HG03457 (cell line): ENCODE measurements around the gene CAMSAP3.
"Not testable (repeated sequence)": the region's sequence is repeated elsewhere in the genome, so short reads cannot be mapped to it uniquely, and the experiment has no call there.

Source experiments
- ATAC-seq: cut with Tn5 transposase; IDR thresholded peaks from one replicate; pipeline ENCODE4 v1.9.1; 2021; ENCODE audit warnings: moderate number of reproducible peaks; ENCODE audit not compliant: unreplicated experiment

Gene CAMSAP3

DNA sequence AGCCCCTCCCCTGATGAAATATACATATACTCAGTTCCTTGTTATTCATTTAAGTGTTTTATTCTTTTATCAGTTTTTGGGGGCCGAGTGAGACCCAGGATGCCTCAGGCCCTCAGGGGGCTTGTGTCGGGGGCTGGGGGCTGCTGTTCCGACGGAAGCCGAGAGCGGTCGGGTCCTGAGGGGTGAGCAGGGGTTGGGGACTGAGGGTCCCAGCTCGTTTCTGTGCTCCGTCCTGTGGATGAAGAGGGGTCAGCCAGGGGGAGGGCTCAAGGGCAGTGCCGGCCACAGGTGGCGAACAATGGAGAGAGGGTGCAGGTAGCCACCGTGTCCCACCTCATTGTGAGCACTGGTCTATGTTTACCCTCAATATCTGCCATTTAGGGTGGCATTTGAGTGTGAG is 35.9 kb downstream of the CAMSAP3 start:
- no peak for ATAC-seq

DNA sequence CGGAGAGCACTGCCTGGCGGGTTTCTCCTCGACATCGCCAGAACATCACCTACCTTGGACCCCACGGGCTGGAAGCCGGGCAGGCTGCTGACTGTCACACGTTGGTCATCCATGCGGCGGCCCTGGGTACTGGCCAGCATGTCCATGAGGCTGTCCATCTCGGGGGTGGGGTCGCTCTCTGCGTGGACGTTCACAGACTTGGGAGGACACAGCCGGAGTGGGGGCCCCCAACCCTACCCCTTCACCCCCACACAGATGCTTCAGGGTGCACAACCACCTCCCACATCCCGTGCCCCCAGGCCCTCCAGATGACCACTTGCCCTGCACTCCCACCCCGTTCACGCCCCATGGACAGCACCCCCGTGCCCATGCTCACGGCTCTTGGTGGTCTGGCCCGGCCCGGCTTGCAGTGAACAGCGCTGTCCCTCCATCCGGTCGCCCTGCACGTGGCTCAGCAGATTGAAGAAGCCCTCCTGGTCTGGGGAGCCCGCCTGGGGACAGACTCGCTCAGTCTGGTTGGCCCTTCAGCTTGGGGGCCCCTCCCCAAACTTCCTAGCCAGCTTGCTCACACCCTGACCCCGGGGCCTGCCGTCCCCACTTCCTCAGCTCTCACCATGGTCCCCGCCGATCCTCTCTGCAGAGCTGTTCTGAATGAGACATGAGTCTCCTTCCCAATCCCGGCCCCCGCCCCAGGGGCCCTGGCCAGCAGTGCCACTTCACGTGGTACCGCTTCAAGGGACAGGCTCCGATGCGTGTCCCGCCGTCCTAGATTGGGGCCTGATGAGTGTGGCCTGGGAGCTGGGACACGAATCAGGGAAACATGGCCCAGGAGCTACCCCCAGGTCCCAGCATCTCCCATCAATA is 36.9 kb downstream of the CAMSAP3 start:
- ATAC-seq, result no peak

DNA sequence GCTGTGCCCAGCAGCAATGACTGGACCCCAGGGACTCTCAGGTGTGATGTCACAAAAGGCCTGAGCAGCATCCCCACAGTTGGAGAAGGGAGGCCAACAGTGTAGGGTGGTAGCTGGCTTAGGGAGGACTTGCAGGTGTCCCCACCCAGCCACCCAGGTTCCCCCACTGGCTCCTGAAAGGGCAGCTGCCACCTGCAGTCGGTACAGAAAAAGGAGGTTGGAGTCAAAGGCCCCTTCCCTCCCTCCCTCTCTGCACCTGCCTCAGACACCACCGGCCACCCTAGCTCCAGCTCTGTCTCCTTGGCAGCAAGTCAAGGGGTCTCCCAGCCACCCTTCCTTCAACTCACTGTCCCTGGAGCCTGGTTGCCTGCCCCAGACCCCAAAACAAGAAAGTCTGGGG is 38.0 kb downstream of the CAMSAP3 start, which contains the start of gene PCP2:
Gene PCP2, minus strand, starts transcription at position 22 of the 400 bp plus-strand sequence. CDS start 262 bp downstream, outside the sequence.
- ATAC-seq, result no peak

DNA sequence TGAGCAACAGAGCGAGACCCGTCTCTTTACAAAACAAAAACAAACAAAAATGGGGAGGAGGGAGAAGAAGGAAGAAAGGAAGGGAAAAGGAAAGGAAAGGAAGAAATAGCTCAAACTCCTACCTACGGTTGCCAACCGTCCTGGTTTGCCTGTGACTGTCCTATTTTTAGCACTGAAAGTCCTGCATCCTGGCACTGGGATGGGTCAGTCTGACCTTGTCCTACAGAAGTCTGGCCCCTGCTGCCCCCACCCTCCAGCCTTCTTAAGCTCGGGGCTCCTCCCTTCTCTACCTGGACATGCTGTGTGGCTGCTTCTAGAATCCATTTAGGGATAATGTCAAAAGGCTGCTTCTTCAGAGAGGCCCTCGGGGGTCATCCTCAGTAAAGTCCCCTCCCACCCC is 40.0 kb downstream of the CAMSAP3 start:
- ATAC-seq, result no peak

DNA sequence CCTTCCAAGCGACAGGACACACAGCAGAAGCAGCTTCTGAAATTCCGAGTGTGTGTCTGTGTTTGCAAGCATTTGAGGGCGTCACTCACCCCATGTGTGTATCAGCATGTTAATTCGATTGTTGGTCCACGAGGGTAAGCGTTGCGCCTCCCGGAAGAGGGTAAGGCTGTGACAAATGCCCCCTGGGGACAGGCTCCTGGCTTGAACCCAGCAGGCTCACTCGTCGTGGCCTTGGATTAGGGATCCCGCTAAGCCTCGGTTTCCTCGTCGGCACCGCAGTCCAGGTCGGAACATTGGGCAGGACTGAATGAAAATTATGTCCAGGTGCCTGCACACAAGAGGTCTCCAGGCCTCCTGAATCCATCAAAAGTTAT is 40.6 kb downstream of the CAMSAP3 start:
- no peak for ATAC-seq

DNA sequence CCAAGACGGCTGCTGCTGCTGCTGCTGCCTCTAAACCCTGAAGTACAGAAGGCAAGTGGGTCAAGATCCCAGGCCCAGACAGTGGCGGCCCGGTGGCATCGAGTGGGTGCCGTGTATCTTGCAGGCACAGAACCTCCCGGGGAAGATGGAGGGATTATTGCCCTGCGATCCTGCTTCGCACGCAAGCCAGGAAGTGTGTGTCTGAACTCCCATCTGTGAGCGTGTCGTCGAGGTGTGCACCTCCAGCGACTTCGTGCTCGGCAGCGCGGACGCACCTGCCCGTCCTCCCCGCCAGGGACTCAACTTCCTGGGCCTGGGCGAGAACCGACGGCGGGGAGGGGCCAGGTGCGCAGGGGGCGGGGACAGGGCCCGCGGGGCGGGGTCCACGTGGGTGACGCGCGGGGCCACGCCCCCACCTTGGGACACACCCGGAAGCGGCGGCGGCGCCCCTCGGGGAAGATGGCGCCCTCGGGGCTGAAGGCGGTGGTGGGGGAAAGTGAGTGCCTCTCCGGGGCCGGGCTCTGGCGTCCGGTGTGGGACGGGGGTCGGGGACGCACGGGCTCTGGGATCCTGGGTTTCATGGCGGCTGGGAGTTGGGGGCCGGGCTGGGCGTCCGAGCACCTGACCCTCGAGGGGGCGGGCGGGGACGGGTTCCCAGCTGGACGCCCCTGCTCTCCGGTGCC is 41.2 kb downstream of the CAMSAP3 start, which contains the start of gene STXBP2:
Gene STXBP2, plus strand, starts transcription at position 420 of the 683 bp plus-strand sequence. Its CDS starts 40 bp downstream, at position 460.
- ATAC-seq, result no peak

DNA sequence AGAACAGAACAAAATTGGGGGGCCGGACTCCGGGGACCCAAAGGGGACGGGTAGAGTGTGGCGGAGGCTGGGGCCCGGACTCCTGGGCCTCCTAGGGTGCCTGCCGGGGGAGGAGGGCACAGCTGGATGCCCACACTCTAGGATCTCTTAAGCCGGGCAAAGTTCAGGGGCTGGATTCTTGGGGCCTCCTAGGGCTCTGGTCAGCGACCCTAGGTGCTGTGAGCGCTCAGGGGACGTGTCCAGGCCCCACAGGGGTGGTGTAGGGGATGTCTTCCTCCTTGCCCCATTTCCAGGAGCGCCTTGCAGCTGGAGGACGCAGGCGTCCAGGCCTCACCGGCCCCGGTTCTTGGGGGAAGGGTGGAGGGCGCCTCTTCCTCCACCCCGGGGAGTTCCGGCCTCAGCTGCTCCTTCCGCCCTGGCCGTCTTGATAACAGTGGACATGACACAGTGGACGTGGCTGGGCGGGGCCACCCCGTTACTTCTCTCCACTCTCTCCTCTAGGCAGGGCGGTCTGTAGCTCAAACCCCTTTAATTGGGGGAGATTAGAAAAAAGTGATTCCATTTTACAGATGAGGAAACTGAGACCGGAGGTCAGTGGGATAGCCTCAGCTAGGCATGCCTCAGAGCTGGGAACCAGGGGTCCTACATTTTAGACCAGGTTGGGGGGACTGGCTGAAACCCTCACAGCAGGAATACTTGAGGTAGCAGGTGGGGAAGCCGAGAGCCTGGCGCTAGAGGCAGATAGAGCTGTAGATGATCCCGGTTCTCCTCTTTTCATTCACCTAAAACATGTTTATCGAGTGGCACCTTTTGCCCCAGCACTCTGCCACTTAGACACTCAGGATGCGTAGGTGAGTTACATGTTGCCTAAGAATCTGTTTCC is 42.0 kb downstream of the CAMSAP3 start:
- no peak for ATAC-seq

DNA sequence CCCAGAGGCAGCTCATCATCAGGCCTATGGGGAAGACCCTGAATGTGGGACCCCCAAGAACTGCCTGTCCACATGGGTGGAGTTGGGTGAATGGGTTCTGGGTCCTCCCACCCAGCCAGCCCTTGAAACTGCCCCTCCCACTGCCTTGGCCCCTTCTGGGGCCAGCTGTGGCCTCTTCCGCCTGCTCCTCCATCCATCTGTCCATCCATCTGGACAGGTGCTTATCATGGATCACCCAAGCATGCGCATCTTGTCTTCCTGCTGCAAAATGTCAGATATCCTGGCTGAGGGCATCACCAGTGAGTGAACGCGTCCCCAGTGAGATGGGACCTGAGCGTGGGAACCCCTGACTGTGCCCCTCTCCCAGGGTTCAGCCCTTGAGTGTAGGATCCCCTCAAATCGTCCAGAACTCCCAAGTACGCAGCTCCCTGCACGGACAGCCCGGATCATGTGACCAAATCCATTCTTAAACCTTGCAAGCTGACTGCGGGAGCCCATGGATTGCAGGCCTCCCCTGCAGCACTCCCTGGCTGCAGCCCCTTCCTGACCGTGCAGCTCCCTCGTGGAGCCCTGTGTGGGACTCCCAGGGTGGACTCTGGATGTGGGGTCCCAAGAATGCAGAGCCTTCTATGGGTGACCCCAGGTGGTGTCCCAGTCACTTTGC is 43.3 kb downstream of the CAMSAP3 start:
- no peak for ATAC-seq

DNA sequence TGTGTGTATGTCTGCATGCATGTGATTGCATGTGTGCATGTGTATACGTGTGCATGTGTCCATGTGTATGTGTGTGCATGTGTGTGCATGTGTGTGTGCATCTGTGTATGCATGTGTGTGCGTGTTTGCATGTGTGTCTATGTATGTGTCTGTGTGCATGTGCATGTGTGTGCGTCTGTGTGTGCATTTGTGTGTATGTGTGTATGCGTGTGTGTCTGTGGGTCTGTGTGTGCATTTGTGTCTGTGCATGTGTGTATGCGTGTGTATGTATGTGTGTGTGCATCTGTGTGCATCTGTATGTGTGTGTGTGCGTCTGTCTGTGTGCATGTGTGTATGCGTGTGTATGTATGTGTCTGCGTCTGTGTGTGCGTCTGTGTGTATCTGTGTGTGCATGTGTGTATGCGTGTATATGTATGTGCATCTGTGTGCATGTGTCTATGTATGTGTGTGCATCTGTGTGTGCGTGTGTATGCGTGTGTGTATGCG is 44.2 kb downstream of the CAMSAP3 start:
- ATAC-seq, result no peak

DNA sequence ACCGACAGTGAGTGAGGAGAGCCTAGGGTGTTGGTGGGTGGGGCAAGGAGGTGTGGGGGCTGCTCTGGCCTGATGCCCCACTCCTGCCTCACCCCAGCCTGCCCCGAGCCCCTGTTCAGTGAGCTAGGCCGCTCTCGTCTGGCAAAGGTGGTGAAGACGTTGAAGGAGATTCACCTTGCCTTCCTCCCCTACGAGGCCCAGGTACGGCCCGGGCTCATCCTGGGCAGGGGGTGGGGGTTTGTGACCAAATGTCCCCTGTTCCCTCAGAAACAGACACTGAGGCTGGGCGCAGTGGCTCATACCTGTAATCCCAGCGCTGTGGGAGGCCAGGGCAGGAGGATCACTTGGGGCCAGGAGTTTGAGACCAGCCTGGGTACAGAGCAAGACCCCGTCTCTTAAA is 45.1 kb downstream of the CAMSAP3 start:
- ATAC-seq, result no peak

DNA sequence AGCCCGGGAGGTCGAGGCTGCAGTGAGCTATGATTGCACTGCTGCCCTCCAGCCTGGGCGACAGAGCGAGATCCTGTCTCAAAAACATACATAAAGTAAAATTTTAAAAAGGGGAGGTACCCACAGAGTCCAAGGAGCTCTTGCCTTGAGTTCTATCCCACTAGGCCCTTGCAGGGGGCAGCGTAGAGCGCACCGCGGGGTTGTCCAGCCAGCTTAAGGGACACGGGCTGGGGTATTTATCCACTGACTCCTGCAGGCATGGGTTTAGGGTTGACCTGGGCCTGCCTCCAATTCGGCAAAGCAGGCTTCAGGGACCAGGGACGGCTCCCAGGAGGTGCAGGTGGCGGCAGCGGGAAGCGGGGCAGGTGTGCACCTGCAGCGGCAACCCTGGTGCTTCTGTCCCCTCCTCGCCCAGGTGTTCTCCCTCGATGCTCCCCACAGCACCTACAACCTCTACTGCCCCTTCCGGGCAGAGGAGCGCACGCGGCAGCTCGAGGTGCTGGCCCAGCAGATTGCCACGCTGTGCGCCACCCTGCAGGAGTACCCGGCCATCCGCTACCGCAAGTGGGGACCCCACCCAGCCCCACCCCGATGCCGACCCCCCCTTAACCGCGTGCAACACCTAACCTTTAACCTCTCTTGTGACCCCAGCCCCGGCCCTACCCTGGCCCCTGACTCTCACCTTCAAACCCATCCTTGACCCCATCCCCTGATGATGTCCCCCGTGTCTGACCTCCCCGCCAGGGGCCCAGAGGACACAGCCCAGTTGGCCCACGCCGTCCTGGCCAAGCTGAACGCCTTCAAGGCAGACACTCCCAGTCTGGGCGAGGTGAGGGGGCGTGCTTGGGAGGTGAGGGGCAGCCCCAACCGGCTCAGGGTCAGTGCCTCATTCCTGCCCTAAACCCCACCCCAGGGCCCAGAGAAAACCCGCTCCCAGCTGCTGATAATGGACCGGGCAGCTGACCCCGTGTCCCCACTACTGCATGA is 45.9 kb downstream of the CAMSAP3 start:
- ATAC-seq, result no peak

DNA sequence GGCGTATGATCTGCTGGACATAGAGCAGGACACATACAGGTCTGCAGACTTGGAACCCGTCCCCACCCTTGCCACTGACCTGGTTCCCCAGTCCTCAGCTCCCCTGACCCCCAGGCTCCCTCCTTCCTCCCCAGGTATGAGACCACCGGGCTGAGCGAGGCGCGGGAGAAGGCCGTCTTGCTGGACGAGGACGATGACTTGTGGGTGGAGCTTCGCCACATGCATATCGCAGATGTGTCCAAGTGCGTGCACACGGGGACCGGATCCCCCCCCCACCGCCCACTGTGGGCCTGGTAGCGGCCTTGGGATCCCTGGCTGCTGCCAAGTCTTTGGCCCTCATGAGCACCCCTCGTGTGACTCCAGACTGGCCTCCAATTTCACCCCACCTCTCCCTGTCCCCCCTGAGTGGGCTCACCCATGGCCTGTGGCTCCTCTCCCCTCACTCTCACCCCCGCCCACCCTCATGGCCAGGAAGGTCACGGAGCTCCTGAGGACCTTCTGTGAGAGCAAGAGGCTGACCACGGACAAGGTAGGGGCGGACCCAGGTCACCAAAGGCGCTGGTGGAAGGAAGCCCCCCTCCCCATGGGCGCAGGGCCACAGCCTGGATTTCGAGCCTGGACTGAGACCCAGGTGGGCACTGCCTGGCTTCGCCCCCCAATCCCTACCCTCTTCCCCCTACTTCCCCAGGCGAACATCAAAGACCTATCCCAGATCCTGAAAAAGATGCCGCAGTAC is 46.8 kb downstream of the CAMSAP3 start:
- no peak for ATAC-seq

DNA sequence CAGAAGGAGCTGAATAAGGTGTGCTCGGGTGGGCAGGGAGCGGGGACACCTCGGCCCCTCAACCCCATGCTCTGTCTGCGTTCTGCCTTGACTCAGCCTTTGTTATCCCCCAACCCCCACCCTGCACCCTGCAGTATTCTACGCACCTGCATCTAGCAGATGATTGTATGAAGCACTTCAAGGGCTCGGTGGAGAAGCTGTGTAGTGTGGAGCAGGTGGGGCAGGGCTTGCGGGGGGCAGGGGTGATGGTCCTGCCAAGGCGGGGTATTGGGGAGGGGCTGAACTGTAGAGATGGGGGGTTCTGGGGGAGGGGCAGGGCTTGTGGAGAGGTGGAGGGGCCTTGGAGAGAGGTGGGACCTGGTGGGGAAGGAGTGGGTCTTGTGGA is 47.4 kb downstream of the CAMSAP3 start:
- ATAC-seq, result no peak

DNA sequence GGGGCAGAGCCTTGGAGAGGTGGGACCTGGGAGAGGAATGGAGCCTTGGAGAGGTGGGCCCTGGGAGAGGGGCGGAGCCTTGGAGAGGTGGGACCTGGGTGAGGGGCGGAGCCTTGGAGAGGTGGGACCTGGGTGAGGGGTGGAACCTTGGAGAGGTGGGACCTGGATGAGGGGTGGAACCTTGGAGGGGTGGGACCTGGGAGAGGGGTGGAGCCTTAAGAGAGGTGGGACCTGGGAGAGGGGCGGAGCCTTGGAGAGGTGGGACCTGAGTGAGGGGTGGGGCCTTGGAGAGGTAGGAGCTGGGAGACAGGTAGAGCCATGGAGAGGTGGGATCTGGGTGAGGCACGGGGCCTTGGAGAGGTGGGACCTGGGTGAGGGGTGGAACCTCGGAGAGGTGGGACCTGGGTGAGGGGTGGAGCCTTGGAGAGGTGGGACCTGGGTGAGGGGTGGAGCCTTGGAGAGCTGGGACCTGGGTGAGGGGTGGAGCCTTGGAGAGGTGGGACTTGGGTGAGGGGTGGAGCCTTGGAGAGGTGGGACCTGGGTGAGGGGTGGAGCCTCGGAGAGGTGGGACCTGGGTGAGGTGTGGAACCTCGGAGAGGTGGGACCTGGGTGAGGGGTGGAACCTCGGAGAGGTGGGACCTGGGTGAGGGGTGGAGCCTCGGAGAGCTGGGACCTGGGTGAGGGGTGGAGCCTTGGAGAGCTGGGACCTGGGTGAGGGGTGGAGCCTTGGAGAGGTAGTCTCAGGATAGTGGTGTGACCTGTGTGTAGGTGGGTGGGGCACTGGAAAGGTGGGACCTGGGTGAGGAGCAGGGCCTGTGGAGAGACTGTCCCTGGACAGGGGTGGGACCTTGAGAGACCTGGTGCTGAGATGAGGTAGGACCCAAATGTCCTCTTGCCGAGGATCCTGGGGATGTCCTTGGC is 48.2 kb downstream of the CAMSAP3 start:
- ATAC-seq, result not testable (repeated sequence)

DNA sequence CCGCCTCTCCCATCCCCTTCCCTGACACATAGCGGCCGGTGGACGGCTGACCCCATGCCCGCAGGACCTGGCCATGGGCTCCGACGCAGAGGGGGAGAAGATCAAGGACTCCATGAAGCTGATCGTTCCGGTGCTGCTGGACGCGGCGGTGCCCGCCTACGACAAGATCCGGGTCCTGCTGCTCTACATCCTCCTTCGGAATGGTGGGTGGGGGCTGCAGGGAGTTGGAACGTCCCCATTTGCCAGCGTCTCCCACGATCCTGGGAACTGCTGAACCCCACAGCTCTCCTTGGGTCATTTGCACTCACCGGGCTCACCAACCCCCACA is 48.9 kb downstream of the CAMSAP3 start:
- no peak for ATAC-seq

DNA sequence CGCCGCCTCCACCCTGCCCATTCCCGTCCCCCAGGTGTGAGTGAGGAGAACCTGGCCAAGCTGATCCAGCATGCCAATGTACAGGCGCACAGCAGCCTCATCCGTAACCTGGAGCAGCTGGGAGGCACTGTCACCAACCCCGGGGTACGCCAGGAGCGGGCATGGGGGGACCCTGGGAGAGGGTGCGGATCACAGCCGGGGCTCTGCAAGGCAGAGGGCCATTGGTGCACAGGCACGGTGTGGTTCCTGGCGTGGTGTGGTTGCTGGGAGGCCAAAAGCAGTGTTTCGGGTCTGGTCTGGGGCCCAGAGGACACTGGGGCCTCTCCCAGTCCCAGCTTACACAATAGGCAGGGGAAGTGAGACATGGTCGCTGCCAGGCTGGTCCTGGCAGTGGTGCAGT is 49.5 kb downstream of the CAMSAP3 start:
- no peak for ATAC-seq

DNA sequence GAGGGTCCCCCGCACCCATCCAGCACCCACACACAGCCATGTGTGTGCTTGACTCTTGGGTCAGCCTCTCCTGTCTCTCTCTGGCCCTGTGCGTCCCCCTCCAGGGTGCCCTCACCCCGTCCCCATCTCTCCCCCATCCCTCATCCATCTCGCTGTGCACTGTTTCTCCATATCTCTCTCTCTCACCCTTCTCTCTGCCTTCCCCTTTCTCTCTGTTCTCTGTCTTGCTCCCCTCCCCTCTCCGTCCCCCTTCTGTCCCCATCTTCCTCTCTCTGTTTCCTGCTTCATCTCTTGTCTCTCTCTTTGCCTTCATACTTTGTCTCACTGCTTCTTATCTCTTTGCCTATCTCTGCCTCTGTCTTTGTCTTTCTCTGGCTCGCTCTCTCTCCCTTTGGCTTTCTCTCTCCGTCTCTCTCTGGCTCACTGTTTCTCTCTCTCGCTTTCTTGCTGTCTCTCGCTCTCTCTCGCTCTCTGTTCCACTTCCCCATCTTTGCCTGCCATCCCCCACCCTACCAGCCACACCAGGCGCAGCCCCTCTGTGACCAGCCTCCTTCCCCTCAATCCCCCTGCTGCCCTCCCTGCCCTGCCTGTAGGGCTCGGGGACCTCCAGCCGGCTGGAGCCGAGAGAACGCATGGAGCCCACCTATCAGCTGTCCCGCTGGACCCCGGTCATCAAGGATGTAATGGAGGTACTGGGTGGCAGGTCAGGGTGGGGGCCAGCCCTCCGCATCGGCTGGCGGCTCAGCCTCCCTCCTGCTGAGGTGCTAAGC is 50.2 kb downstream of the CAMSAP3 start:
- no peak for ATAC-seq
